K562 (cell line): ENCODE results near the gene KIF26A. TPM values are rescaled to one million over a fixed set of nuclear protein-coding genes. Genes with fewer than 3 reads are reported as not detected.

ENCODE experiments used
- BRD9 ChIP-seq: fragments of 450-650 bp; IDR thresholded peaks from 2 replicates; pipeline ENCODE4 v1.6.1; 2018; ENCODE audit warnings: low read depth; ENCODE audit not compliant: partially characterized antibody
- CBFA2T2 ChIP-seq: fragments of 450-650 bp; conservative IDR thresholded peaks from 2 replicates; pipeline ENCODE4 v1.6.1; 2017; ENCODE audit warnings: mild to moderate bottlenecking
- ELF2 ChIP-seq: fragments of 250-450 bp; sonication (Bioruptor Pico); IDR thresholded peaks from 2 replicates; pipeline ENCODE4 v1.5.0; 2021; ENCODE audit warnings: mild to moderate bottlenecking
- ID3 ChIP-seq, 2 experiments: fragments of 250-450 bp in 1 of 2; fragments of 450-650 bp in 1 of 2; sonication (Bioruptor Pico) in 1 of 2; IDR thresholded peaks; 2 replicates each; pipeline versions ENCODE4 v1.6.1 to v1.8.0; 2016 to 2021; ENCODE audit warnings: mild to moderate bottlenecking in 2 of 2, moderate library complexity in 2 of 2, missing compliant biosample characterization in 1 of 2, missing genetic modification characterization in 1 of 2
- POLR2G ChIP-seq: fragments of 200-400 bp; formaldehyde crosslinking; IDR thresholded peaks from 2 replicates; pipeline ENCODE4 v1.6.1; 2017; ENCODE audit warnings: low read depth, mild to moderate bottlenecking, antibody characterized with exemption, low read length, moderate library complexity
- SAP30 ChIP-seq: fragments of 200-600 bp; sonication (generic); IDR thresholded peaks from 2 replicates; pipeline ENCODE4 v1.6.1; 2012; ENCODE audit warnings: borderline replicate concordance, low read depth, mild to moderate bottlenecking, moderate library complexity, low read length, control low read depth, inconsistent platforms; ENCODE audit not compliant: insufficient read depth, poor library complexity, severe bottlenecking
- ZBED1 ChIP-seq: IDR thresholded peaks from 2 replicates; pipeline ENCODE4 v1.6.1; 2014
- ZBTB11 ChIP-seq, 3 experiments: fragments of 200-800 bp in 1 of 3; fragments of 250-450 bp in 1 of 3; fragments of 450-650 bp in 1 of 3; sonication (Bioruptor Pico) in 1 of 3; sonication (Bioruptor generic) in 1 of 3; formaldehyde crosslinking in 1 of 3; IDR thresholded peaks; 2 replicates each; pipeline versions ENCODE4 v1.6.1 to v1.8.0; 2016 to 2022; ENCODE audit warnings: mild to moderate bottlenecking in 2 of 3, missing genetic modification characterization in 2 of 3, missing compliant biosample characterization in 1 of 3, moderate library complexity in 1 of 3
- polyA plus RNA-seq, 8 experiments: library from polyadenylated mRNA; depleted of rRNA in 4 of 8; stranded (reverse) in 5 of 8; unstranded in 3 of 8; fragments of >200 nt; fragmentation: Nextera tagmentation in 2 of 8; fragmentation: Illumina TruSeq in 1 of 8; extraction: Ambion mirVana in 2 of 8; extraction: Trizol in 1 of 8; gene quantifications; 2 replicates each; pipeline versions ENCODE4 v1.2.1 to v1.2.3, GENCODE V29; 2011 to 2014; ENCODE audit warnings: inconsistent platforms in 1 of 8, missing spikeins in 1 of 8
- total RNA-seq, 7 experiments: library from RNA; depleted of rRNA in 6 of 7; stranded (reverse); fragments of >200 nt in 6 of 7; fragmentation: Illumina TruSeq in 2 of 7; extraction: Trizol in 2 of 7; gene quantifications; 2 replicates each; pipeline versions ENCODE4 v1.2.1 to v1.2.3, GENCODE V29; 2011 to 2021; ENCODE audit warnings: low replicate concordance in 1 of 7

KIF26A gene
- total and polyA plus RNA-seq, 9 of the 15 experiments (the other 6 are each of a cell fraction or from before 2014, with no cell fraction given) = 0.04 TPM; not detected in 8

GRCh38 chr14:104146651-104147345 lies 8.4 kb downstream of the KIF26A start (continued):
- TF ChIP-seq ZBTB11 (CRISPR knock-in tag; IDR thresholded peaks at IDR 0.05) (no peak), SAP30 (no peak), ZBED1 (no peak), ID3 (CRISPR knock-in tag; IDR thresholded peaks at IDR 0.05) (no peak), ID3 (tag; IDR thresholded peaks at IDR 0.05) (no peak), POLR2G (no peak), CBFA2T2 (no peak), BRD9 (no peak), ELF2 (CRISPR knock-in tag) (no peak)
